Adrenal gland (tissue), 12 donors: ENCODE data around the gene COL2A1. TPM values are rescaled to one million over a fixed set of nuclear protein-coding genes. Genes with fewer than 3 reads are reported as not detected.

Source experiments
- DNase-seq, 7 donors: peaks; one replicate each; pipeline ENCODE4 v3.0.0-alpha.2; 2019 to 2020
- H3K27ac ChIP-seq, 5 donors: fragments of 200-600 bp; sonication (generic) in 4 of 5; 1 replicate in 3 of 5; 2 replicates in 2 of 5; pipeline versions ENCODE4 v1.5.1 to v1.8.0; 2016 to 2020; ENCODE audit warnings: mild to moderate bottlenecking in 1 of 5
- H3K27me3 ChIP-seq: fragments of 200-600 bp; 2 replicates; pipeline ENCODE4 v1.8.0; 2021
- H3K36me3 ChIP-seq, 2 donors: fragments of 200-600 bp; replicated peaks in 1 of 2; 1 replicate in 1 of 2; 2 replicates in 1 of 2; pipeline versions ENCODE4 v1.5.1 to v1.8.0; 2018 to 2022
- H3K4me1 ChIP-seq, 2 donors: fragments of 200-600 bp; replicated peaks in 1 of 2; 1 replicate in 1 of 2; 2 replicates in 1 of 2; pipeline versions ENCODE4 v1.5.1 to v1.8.0; 2018 to 2021
- H3K4me3 ChIP-seq, 4 donors: fragments of 200-600 bp; sonication (generic) in 3 of 4; one replicate each; pipeline ENCODE4 v1.5.1; 2016 to 2018
- H3K9me3 ChIP-seq, 3 donors: fragments of 200-600 bp; sonication (generic) in 1 of 3; replicated peaks in 1 of 3; 1 replicate in 2 of 3; 2 replicates in 1 of 3; pipeline versions ENCODE4 v1.5.1 to v1.8.0; 2016 to 2021
- POLR2A ChIP-seq, 2 donors: fragments of 450-650 bp; IDR thresholded peaks; one replicate each; pipeline ENCODE4 v1.6.1; 2017; ENCODE audit warnings: antibody characterized with exemption in 2 of 2, mild to moderate bottlenecking in 2 of 2, moderate library complexity in 1 of 2
- WGBS, 4 donors: extraction: QIAGEN DNeasy Blood & Tissue Kit in 2 of 4; methylation state at CpG; one replicate each; pipeline versions ENCODE4 v1.1.5 to v1.1.7; 2013 to 2017; 5-methylcytosine and 5-hydroxymethylcytosine counted together
- intact Hi-C, 2 donors: fragments of 100-400 bp; cut with DNase I; formaldehyde crosslinking; loops; one replicate each; pipeline versions ENCODE4 v1.14.1 to v1.15.0; 2022 to 2023
- polyA plus RNA-seq, 3 donors: library from polyadenylated mRNA; stranded (reverse); fragments of 200-250 nt in 2 of 3; fragments of 350-450 nt in 1 of 3; fragmentation: Illumina TruSeq in 1 of 3; extraction: RNeasy Lipid Tissue Mini Kit (QIAGEN cat#74804) in 1 of 3; gene quantifications; one replicate each; pipeline ENCODE4 v1.2.3, GENCODE V29; 2013 to 2014
- total RNA-seq, 9 donors: library from RNA; depleted of rRNA in 4 of 9; stranded (reverse); fragments of >200 nt in 4 of 9; fragments of 120-200 nt in 1 of 9; fragmentation: NEBNext Ultra II Directional in 1 of 9; extraction: Animal tissue kit (Norgen Biotek cat#: 25700) in 1 of 9; gene quantifications; one replicate each; pipeline versions ENCODE4 v1.1.0 to v1.2.4, GENCODE V29; 2013 to 2023
- TF ChIP-seq, protein P1 (sequence below), 6 experiments: fragments of 450-650 bp in 4 of 6; fragments of 200-600 bp in 2 of 6; sonication (generic) in 1 of 6; IDR thresholded peaks; 1 replicate in 5 of 6; 2 replicates in 1 of 6; pipeline versions ENCODE4 v1.5.1 to v1.8.0; 2016 to 2021; ENCODE audit warnings: antibody characterized with exemption in 6 of 6, mild to moderate bottlenecking in 2 of 6, moderate library complexity in 1 of 6
- donor health status: healthy with polysubstance abuse.
- donor health status: Bipolar disorder and iron deficiency.
- donor health status: DM: yes; HTN: yes; CAD: no.
- donor health status: DM: no; HTN: no; CAD: no.
- donor health status: DM: no; HTN: no; CAD: no.
- donor health status: DM: yes; HTN: yes; CAD: no.

The COL2A1 gene
- total and polyA plus RNA-seq, 12 donors: 0.07 to 18.2 (median 0.25) TPM; not detected in 3

DNA sequence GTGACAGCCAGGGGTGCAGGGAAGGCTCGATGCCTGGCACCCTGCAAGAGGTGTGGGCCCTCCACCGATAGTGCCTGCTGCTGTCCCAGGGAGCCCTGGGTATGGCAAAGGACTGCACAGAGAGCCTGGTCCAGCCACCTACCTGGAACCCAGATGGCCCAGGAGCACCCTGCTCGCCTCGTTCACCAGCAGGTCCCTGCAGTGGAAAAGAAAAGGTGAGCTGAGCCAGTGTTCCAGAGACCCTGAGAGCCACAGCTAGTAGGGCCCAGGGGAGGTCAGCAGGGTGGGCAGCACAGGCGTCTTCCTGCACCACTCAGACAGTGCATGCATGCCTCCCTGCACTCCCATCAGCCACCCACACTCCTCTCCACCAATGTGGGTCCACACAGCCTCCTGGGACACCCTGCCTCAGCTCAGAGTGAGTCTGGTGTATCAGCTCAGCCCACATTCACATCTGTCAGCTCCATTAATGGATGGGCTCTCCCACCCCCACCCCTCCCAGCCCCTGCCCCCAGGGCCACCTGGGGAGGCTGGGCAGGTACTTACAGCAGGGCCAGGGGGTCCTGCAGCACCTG lies 20.6 kb downstream of the COL2A1 start:
- Histone ChIP-seq H3K36me3 (no peaks in the 10 kb centered on the region), H3K27me3 (no peaks in the 10 kb centered on the region), H3K4me3 (no peak overlapping the region), H3K27ac (no peak overlapping the region), H3K9me3 (no peaks in the 10 kb centered on the region), H3K4me1 (peaks cover 0 to 4% of the 10 kb centered on the region in 2 donors)
- no peak for DNase-seq
- 83 to 93% (median 89%) methylated on average over 3 to 5 of the region's 5 CpGs for WGBS, 4 donors
- TF ChIP-seq, protein P1, sequence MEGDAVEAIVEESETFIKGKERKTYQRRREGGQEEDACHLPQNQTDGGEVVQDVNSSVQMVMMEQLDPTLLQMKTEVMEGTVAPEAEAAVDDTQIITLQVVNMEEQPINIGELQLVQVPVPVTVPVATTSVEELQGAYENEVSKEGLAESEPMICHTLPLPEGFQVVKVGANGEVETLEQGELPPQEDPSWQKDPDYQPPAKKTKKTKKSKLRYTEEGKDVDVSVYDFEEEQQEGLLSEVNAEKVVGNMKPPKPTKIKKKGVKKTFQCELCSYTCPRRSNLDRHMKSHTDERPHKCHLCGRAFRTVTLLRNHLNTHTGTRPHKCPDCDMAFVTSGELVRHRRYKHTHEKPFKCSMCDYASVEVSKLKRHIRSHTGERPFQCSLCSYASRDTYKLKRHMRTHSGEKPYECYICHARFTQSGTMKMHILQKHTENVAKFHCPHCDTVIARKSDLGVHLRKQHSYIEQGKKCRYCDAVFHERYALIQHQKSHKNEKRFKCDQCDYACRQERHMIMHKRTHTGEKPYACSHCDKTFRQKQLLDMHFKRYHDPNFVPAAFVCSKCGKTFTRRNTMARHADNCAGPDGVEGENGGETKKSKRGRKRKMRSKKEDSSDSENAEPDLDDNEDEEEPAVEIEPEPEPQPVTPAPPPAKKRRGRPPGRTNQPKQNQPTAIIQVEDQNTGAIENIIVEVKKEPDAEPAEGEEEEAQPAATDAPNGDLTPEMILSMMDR (IDR thresholded peaks at IDR 0.05): no peak
- no peak for TF ChIP-seq POLR2A (IDR thresholded peaks at IDR 0.05)
- intact Hi-C loops: no loop called here

DNA sequence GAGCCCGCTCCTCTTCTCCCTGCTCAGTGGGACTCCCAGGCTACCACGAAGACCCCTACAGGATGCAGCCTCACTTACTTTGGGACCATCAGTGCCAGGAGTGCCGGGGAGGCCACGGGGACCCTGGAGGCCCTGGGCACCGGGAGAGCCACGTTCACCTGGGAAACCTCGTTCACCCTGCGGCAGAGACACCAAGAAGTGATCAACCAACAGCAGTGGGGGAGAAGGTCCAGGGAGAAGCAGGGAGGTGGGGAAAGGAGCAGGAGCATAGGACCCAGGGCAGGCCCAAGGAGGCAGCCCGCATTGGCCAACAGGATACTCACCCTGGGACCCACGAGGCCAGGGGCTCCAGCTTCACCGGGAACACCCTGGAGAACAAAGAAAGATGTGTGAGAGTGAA lies 21.5 kb downstream of the COL2A1 start:
- Histone ChIP-seq H3K4me1 (no peaks in the 10 kb centered on the region), H3K36me3 (no peaks in the 10 kb centered on the region), H3K9me3 (no peaks in the 10 kb centered on the region), H3K27ac (no peak overlapping the region), H3K4me3 (no peak overlapping the region), H3K27me3 (no peaks in the 10 kb centered on the region)
- TF ChIP-seq, protein P1 (IDR thresholded peaks at IDR 0.05): no peak
- no peak for TF ChIP-seq POLR2A (IDR thresholded peaks at IDR 0.05)
- DNase-seq: no peak
- WGBS, 4 donors: 80 to 94% (median 90%) methylated on average over 10 to 11 of the region's 11 CpGs
- intact Hi-C loops: no loop called here

DNA sequence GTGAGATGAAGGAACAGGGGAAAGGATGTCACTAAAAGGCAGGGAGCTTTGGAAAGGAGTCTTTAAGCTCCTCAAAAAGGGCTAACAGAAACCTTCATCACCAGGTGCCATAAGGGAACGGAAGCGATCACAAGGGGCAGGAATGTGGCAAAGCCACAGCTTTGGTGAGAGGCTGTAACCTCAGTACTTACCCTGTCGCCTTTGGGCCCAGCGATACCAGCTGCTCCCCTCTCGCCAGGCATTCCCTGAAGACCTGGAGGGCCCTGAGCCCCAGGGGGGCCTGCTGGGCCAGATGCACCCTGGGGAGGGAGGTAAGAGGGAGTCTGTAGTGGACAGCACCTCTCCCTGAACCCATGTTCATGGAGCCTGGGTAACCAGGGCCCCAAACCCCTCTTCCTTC lies 22.0 kb downstream of the COL2A1 start:
- Histone ChIP-seq H3K4me3 (no peak overlapping the region), H3K9me3 (no peaks in the 10 kb centered on the region), H3K27ac (no peak overlapping the region), H3K36me3 (no peaks in the 10 kb centered on the region), H3K27me3 (no peaks in the 10 kb centered on the region), H3K4me1 (no peaks in the 10 kb centered on the region)
- no peak for DNase-seq
- TF ChIP-seq, protein P1 (IDR thresholded peaks at IDR 0.05): no peak
- TF ChIP-seq POLR2A (IDR thresholded peaks at IDR 0.05): no peak
- WGBS, 4 donors: 62 to 79% (median 70%) methylated on average over 2 to 5 of the region's 5 CpGs
- intact Hi-C loops: no loop called here

DNA sequence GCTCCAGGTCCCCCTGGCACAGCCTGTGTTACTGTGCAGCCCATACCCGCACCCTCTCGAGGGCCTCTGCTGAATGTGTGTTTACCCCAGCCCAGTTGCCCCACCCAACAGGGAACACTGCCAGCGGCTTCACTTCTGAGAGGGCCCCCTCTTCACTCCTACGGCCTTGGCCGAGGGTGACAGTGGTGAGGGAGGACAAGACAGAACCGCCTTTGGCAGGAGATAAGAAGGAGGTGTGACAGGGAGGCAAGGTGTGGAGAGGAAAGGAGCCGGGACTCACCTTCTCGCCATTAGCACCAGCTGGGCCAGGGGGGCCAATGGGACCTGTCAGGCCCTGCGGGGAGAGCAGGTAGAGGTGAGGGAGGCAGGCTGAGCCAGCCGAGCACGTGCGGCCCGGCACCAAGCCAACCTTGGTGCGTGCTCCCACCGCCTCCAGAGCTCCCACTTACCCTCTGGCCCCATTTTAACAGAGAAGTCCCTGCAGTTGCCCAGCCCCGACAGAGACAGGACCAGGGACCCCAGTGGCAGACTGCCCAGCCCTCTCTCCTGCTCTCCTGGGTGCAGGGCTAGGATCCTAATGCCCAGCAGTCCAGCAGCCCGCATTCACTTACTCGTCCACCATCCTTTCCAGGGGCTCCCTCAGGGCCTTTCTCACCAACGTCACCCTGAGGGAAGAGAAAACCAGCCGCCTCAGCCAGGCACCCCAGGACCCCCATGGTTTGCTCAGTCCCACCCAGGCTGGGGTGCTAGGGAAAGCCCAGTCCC lies 22.6 kb downstream of the COL2A1 start:
- TF ChIP-seq, protein P1 (IDR thresholded peaks at IDR 0.05): no peak
- no peak for TF ChIP-seq POLR2A (IDR thresholded peaks at IDR 0.05)
- no peaks in the 10 kb centered on the region for H3K27me3 ChIP-seq
- H3K9me3 ChIP-seq: no peaks in the 10 kb centered on the region
- H3K4me3 ChIP-seq: no peak overlapping the region
- intact Hi-C loops: no loop called here
- H3K27ac ChIP-seq: no peak overlapping the region
- WGBS, 4 donors: 84 to 90% (median 86%) methylated on average over 16 to 20 of the region's 20 CpGs
- no peaks in the 10 kb centered on the region for H3K36me3 ChIP-seq
- H3K4me1 ChIP-seq: no peaks in the 10 kb centered on the region
- no peak for DNase-seq
